Measurements from ENCODE around the gene PYGM. TPM values are rescaled to one million over a fixed set of nuclear protein-coding genes. Genes with fewer than 3 reads are reported as not detected.

The PYGM gene
- total and polyA plus RNA-seq, 2 of the 13 experiments (the other 11 are each of a cell fraction or from before 2014, with no cell fraction given) = 0.11 to 0.12 TPM

DNA sequence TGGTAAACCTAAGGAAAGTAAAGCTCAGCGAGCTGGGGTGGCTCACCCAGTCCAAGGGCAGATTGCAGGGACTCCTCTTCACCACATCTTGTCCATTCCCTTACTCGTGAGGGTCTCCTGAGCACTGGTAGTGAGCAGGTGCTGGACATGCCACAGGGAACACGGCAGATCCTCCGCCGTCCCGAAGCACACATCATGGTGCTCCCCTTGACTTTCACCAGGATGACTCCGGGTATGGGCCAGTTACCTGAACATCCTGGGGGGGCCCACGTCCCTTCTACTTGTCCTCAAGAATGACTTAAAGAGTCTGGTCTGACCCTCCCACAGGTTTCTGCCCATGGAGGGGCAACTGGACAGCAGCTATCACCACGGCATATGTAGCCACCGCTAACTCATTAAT is 26.5 kb upstream of the PYGM start (continued):
- TF ChIP-seq, protein P1, sequence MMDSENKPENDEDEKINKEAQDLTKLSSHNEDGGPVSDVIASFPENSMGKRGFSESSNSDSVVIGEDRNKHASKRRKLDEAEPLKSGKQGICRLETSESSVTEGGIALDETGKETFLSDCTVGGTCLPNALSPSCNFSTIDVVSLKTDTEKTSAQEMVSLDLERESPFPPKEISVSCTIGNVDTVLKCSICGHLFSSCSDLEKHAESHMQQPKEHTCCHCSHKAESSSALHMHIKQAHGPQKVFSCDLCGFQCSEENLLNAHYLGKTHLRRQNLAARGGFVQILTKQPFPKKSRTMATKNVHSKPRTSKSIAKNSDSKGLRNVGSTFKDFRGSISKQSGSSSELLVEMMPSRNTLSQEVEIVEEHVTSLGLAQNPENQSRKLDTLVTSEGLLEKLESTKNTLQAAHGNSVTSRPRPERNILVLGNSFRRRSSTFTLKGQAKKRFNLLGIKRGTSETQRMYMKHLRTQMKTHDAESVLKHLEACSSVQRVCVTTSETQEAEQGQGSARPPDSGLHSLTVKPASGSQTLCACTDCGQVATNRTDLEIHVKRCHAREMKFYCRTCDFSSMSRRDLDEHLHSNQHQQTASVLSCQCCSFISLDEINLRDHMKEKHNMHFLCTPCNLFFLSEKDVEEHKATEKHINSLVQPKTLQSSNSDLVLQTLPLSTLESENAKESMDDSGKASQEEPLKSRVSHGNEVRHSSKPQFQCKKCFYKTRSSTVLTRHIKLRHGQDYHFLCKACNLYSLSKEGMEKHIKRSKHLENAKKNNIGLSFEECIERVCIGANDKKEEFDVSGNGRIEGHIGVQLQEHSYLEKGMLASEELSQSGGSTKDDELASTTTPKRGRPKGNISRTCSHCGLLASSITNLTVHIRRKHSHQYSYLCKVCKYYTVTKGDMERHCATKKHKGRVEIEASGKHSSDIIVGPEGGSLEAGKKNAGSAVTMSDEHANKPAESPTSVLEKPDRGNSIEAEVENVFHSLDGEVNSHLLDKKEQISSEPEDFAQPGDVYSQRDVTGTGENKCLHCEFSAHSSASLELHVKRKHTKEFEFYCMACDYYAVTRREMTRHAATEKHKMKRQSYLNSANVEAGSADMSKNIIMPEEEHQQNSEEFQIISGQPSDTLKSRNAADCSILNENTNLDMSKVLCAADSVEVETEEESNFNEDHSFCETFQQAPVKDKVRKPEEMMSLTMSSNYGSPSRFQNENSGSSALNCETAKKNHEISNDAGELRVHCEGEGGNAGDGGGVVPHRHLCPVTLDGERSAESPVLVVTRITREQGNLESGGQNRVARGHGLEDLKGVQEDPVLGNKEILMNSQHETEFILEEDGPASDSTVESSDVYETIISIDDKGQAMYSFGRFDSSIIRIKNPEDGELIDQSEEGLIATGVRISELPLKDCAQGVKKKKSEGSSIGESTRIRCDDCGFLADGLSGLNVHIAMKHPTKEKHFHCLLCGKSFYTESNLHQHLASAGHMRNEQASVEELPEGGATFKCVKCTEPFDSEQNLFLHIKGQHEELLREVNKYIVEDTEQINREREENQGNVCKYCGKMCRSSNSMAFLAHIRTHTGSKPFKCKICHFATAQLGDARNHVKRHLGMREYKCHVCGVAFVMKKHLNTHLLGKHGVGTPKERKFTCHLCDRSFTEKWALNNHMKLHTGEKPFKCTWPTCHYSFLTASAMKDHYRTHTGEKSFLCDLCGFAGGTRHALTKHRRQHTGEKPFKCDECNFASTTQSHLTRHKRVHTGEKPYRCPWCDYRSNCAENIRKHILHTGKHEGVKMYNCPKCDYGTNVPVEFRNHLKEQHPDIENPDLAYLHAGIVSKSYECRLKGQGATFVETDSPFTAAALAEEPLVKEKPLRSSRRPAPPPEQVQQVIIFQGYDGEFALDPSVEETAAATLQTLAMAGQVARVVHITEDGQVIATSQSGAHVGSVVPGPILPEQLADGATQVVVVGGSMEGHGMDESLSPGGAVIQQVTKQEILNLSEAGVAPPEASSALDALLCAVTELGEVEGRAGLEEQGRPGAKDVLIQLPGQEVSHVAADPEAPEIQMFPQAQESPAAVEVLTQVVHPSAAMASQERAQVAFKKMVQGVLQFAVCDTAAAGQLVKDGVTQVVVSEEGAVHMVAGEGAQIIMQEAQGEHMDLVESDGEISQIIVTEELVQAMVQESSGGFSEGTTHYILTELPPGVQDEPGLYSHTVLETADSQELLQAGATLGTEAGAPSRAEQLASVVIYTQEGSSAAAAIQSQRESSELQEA (CRISPR knock-in tag; IDR thresholded peaks at IDR 0.05; ENCODE audit: not compliant biosample characterization) = no peak
- TF ChIP-seq ZNF354B (CRISPR knock-in tag; IDR thresholded peaks at IDR 0.05) (no peak), ZFYVE20 (CRISPR knock-in tag; IDR thresholded peaks at IDR 0.05; ENCODE audit: borderline replicate concordance, low read depth) (no peak)

All from HepG2 (cell line).